Measurements from ENCODE around the gene PTPRG.

PTPRG gene

DNA sequence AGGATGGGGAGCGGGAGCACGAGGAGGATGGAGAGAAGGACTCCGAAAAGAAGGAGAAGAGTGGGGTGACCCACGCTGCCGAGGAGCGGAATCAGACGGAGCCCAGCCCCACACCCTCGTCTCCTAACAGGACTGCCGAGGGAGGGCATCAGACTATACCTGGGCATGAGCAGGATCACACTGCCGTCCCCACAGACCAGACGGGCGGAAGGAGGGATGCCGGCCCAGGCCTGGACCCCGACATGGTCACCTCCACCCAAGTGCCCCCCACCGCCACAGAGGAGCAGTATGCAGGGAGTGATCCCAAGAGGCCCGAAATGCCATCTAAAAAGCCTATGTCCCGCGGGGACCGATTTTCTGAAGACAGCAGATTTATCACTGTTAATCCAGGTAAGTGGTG lies 642.2 kb downstream of the PTPRG start:
- Histone ChIP-seq H3K9me3 (ENCODE audit: control insufficient read depth, low read length) (no peaks in the 10 kb centered on the region), H3K4me1 (ENCODE audit: control insufficient read depth, insufficient read depth, low read length, poor library complexity, severe bottlenecking) (no peaks in the 10 kb centered on the region), H3K4me3 (ENCODE audit: insufficient read depth, low read depth, low read length, poor library complexity, severe bottlenecking) (no peak overlapping the region), H3K36me3 (ENCODE audit: control insufficient read depth, insufficient read depth, low read length) (no peaks in the 10 kb centered on the region), H3K27me3 (replicated peaks; ENCODE audit: control insufficient read depth, insufficient read depth, low read length, poor library complexity, severe bottlenecking) (no peaks in the 10 kb centered on the region), H3K27ac (ENCODE audit: insufficient read depth, low read length, poor library complexity, severe bottlenecking) (no peak overlapping the region)
- DNase-seq: no peak

DNA sequence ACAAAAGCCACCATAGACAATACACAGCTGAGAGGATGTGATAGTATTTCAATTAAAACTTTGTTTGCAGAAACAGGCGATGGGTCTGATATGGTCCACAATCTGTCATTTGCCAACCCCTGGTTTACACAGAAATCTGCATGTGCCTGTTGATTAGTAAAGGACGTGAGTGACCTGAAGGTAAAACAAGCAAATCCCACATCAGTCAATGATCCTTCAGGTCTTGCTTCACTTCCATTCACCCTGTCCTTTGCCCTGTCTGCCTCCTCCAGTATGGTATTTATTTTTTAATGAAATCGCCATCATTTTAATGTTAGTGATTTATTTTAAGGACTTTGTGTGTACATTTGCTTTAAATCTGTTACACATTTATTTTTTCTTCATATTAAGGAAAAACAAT lies 645.8 kb downstream of the PTPRG start:
- Histone ChIP-seq H3K27me3 (replicated peaks; ENCODE audit: control insufficient read depth, insufficient read depth, low read length, poor library complexity, severe bottlenecking) (no peaks in the 10 kb centered on the region), H3K4me3 (ENCODE audit: insufficient read depth, low read depth, low read length, poor library complexity, severe bottlenecking) (no peak overlapping the region), H3K36me3 (ENCODE audit: control insufficient read depth, insufficient read depth, low read length) (no peaks in the 10 kb centered on the region), H3K27ac (ENCODE audit: insufficient read depth, low read length, poor library complexity, severe bottlenecking) (no peak overlapping the region), H3K9me3 (ENCODE audit: control insufficient read depth, low read length) (no peaks in the 10 kb centered on the region), H3K4me1 (ENCODE audit: control insufficient read depth, insufficient read depth, low read length, poor library complexity, severe bottlenecking) (no peaks in the 10 kb centered on the region)
- no peak for DNase-seq

DNA sequence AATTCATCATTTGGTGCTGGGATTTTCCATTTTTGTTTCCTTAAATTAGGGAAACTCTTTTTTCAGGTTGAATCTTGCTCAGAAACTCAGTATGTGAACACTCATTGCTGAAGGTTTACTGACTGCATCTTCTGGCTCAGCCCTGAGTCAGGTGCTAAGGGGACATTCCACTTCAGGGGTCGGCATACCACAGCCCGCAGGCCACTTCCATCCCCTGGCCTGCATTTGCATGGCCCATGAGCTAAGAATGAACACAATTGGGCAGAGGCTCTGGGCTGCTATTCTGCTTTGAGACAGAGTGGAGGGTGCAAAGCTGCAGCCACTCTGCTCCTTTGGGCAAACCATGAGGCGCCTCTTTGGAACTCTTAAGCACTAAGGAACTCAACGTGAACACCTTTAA lies 647.0 kb downstream of the PTPRG start:
- Histone ChIP-seq H3K27ac (ENCODE audit: insufficient read depth, low read length, poor library complexity, severe bottlenecking) (no peak overlapping the region), H3K27me3 (replicated peaks; ENCODE audit: control insufficient read depth, insufficient read depth, low read length, poor library complexity, severe bottlenecking) (no peaks in the 10 kb centered on the region), H3K36me3 (ENCODE audit: control insufficient read depth, insufficient read depth, low read length) (no peaks in the 10 kb centered on the region), H3K4me3 (ENCODE audit: insufficient read depth, low read depth, low read length, poor library complexity, severe bottlenecking) (no peak overlapping the region), H3K4me1 (ENCODE audit: control insufficient read depth, insufficient read depth, low read length, poor library complexity, severe bottlenecking) (no peaks in the 10 kb centered on the region), H3K9me3 (ENCODE audit: control insufficient read depth, low read length) (no peaks in the 10 kb centered on the region)
- DNase-seq: no peak

DNA sequence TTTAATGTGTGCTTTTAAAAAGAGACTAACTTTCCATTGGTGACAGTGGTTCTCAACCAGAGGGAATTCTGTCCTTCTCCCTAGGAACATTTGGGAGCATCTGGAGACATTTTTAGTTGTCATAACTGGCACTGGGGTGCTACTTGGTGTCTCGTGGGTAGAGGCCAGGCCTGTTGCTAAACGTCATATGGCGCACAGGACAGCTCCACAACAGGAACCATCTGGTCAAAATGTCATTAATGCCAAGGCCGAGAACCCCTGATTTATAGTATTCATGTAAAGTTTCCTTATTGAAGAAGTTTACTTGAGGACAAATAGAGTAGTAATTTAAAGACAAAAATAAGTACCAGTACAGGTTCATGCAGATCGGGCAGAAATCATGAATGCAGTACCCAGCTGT lies 647.7 kb downstream of the PTPRG start:
- no peaks in the 10 kb centered on the region for H3K27me3 ChIP-seq (replicated peaks; ENCODE audit: control insufficient read depth, insufficient read depth, low read length, poor library complexity, severe bottlenecking)

DNA sequence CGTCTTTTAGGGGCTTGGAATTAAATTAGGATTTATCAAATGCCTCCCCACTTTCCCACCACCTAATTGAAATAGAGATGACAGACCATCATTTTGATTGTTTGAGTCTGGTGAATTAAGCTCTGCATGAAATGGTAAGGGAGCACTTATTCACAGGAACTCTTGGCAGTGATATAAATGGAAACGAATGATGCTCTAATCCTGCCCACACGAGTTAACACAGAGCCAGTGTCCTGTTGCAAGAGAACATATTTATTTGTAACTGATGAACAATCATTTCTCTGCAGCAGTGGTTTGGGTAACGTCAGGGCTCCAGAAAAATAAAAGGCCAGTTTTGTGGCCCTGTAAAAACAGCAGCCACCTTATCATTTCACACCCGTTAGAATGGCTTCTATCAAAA lies 648.6 kb downstream of the PTPRG start:
- Histone ChIP-seq H3K36me3 (ENCODE audit: control insufficient read depth, insufficient read depth, low read length) (no peaks in the 10 kb centered on the region), H3K27ac (ENCODE audit: insufficient read depth, low read length, poor library complexity, severe bottlenecking) (no peak overlapping the region), H3K4me3 (ENCODE audit: insufficient read depth, low read depth, low read length, poor library complexity, severe bottlenecking) (no peak overlapping the region), H3K4me1 (ENCODE audit: control insufficient read depth, insufficient read depth, low read length, poor library complexity, severe bottlenecking) (no peaks in the 10 kb centered on the region), H3K27me3 (replicated peaks; ENCODE audit: control insufficient read depth, insufficient read depth, low read length, poor library complexity, severe bottlenecking) (no peaks in the 10 kb centered on the region), H3K9me3 (ENCODE audit: control insufficient read depth, low read length) (no peaks in the 10 kb centered on the region)
- no peak for DNase-seq

More for the DNA sequence above, 647.7 kb downstream of the PTPRG start:
- DNase-seq: no peak
- no peak overlapping the region for H3K27ac ChIP-seq (ENCODE audit: insufficient read depth, low read length, poor library complexity, severe bottlenecking)
- H3K4me1 ChIP-seq (ENCODE audit: control insufficient read depth, insufficient read depth, low read length, poor library complexity, severe bottlenecking): no peaks in the 10 kb centered on the region
- H3K9me3 ChIP-seq (ENCODE audit: control insufficient read depth, low read length): no peaks in the 10 kb centered on the region
- H3K36me3 ChIP-seq (ENCODE audit: control insufficient read depth, insufficient read depth, low read length): no peaks in the 10 kb centered on the region
- H3K4me3 ChIP-seq (ENCODE audit: insufficient read depth, low read depth, low read length, poor library complexity, severe bottlenecking): no peak overlapping the region

DNA sequence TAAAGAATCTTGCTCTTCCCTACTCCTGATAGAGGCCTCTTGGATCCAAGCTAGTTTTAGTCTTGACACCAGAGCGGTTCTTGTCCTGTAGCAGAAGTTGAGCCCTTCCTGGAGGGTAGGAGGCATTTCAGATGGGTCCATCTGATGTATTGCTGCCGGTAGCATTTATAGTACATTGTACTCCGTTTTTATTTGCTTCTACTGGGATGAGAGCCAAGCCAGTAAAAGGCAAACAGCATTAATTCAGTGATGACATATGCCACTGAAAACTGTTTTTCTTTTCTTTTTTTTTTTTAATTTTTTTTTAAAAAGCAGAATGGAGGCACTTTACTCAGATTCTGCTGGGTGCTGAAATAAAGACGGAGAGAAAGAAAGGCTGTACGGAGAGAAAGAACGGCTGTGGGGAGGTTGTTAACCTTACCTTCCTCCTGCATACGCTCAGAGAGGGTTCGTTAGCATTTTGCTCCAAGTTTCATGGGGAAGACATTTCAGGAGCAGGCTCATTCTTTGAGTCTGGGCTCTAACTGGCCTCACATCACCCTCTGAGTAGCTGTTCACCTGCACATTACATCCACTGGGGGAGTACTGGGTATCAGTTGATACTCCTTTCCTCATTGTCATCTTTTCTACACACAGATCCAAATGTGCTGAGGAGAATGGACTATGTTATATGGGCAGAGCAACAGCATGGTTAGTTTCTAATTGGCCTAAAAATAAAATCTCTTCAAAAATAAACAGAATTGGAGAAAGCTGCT lies 650.5 kb downstream of the PTPRG start:
- Histone ChIP-seq H3K27me3 (replicated peaks; ENCODE audit: control insufficient read depth, insufficient read depth, low read length, poor library complexity, severe bottlenecking) (no peaks in the 10 kb centered on the region), H3K9me3 (ENCODE audit: control insufficient read depth, low read length) (no peaks in the 10 kb centered on the region), H3K36me3 (ENCODE audit: control insufficient read depth, insufficient read depth, low read length) (no peaks in the 10 kb centered on the region), H3K4me3 (ENCODE audit: insufficient read depth, low read depth, low read length, poor library complexity, severe bottlenecking) (no peak overlapping the region), H3K4me1 (ENCODE audit: control insufficient read depth, insufficient read depth, low read length, poor library complexity, severe bottlenecking) (no peaks in the 10 kb centered on the region), H3K27ac (ENCODE audit: insufficient read depth, low read length, poor library complexity, severe bottlenecking) (no peak overlapping the region)
- no peak for DNase-seq

DNA sequence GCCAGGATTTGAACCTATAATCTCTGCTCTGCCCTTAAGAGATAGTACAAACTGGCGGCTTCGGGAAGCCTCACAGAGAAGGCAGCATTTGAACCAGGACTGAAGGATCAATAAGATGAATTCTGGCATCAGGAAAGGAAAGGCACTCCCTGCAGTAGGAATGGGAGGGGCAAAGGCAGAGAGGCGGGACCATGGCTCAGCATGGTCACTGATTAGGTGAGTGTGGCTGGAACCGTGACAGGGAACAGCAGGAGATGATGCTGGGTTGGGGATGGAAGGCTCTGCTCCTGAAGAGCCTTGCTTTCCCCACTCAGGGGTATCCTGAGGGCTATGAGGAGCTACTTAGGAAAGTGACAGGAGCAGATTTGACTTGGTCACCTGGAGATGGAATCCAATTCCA lies 653.5 kb downstream of the PTPRG start:
- DNase-seq: no peak
- no peak overlapping the region for H3K27ac ChIP-seq (ENCODE audit: insufficient read depth, low read length, poor library complexity, severe bottlenecking)
- H3K4me3 ChIP-seq (ENCODE audit: insufficient read depth, low read depth, low read length, poor library complexity, severe bottlenecking): no peak overlapping the region
- H3K9me3 ChIP-seq (ENCODE audit: control insufficient read depth, low read length): no peaks in the 10 kb centered on the region
- H3K27me3 ChIP-seq (replicated peaks; ENCODE audit: control insufficient read depth, insufficient read depth, low read length, poor library complexity, severe bottlenecking): no peaks in the 10 kb centered on the region
- H3K4me1 ChIP-seq (ENCODE audit: control insufficient read depth, insufficient read depth, low read length, poor library complexity, severe bottlenecking): no peaks in the 10 kb centered on the region
- no peaks in the 10 kb centered on the region for H3K36me3 ChIP-seq (ENCODE audit: control insufficient read depth, insufficient read depth, low read length)

DNA sequence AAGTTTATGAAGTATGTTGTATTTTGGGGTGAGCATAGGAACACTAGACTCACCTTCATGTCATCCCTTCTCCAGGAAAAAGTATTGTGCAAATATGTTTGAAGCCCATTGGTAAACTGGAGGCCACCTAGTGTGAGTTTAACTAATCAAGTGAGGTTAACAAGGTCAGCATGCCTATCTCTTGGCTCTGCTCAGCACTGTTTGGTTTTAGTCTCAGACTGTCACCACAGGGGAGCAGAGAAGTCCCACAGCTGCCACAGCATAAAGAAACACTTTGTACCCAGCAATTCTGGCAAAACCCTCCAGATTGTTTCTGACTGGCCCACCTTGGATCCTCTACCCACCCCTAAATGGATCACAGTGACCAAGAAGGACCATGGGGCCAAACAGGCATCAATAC lies 659.2 kb downstream of the PTPRG start:
- no peak overlapping the region for H3K27ac ChIP-seq (ENCODE audit: insufficient read depth, low read length, poor library complexity, severe bottlenecking)
- H3K4me1 ChIP-seq (ENCODE audit: control insufficient read depth, insufficient read depth, low read length, poor library complexity, severe bottlenecking): no peaks in the 10 kb centered on the region
- no peaks in the 10 kb centered on the region for H3K27me3 ChIP-seq (replicated peaks; ENCODE audit: control insufficient read depth, insufficient read depth, low read length, poor library complexity, severe bottlenecking)
- DNase-seq: no peak
- no peaks in the 10 kb centered on the region for H3K9me3 ChIP-seq (ENCODE audit: control insufficient read depth, low read length)
- no peak overlapping the region for H3K4me3 ChIP-seq (ENCODE audit: insufficient read depth, low read depth, low read length, poor library complexity, severe bottlenecking)
- no peaks in the 10 kb centered on the region for H3K36me3 ChIP-seq (ENCODE audit: control insufficient read depth, insufficient read depth, low read length)

DNA sequence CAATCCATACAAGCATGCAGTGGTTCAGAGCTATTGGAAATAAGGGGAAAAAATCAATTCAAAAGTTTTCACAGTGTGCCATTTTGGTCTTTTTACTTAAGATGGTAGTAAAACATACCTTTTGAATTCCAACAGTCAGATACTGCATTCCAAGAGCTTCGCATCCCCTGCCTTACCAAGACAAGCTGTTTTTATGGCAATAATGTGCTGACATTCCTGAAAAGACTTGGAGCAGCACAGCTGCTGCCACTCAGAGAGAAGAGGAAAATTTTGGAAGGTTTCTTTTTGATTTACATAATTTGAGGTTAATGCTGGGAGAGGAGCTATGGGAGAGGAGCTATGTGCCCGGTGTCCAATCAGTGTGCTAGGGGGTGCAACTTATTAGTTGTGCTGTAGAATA lies 663.7 kb downstream of the PTPRG start:
- no peaks in the 10 kb centered on the region for H3K9me3 ChIP-seq (ENCODE audit: control insufficient read depth, low read length)
- no peaks in the 10 kb centered on the region for H3K4me1 ChIP-seq (ENCODE audit: control insufficient read depth, insufficient read depth, low read length, poor library complexity, severe bottlenecking)
- no peak overlapping the region for H3K4me3 ChIP-seq (ENCODE audit: insufficient read depth, low read depth, low read length, poor library complexity, severe bottlenecking)
- no peaks in the 10 kb centered on the region for H3K36me3 ChIP-seq (ENCODE audit: control insufficient read depth, insufficient read depth, low read length)
- no peak overlapping the region for H3K27ac ChIP-seq (ENCODE audit: insufficient read depth, low read length, poor library complexity, severe bottlenecking)
- no peak for DNase-seq
- H3K27me3 ChIP-seq (replicated peaks; ENCODE audit: control insufficient read depth, insufficient read depth, low read length, poor library complexity, severe bottlenecking): no peaks in the 10 kb centered on the region

DNA sequence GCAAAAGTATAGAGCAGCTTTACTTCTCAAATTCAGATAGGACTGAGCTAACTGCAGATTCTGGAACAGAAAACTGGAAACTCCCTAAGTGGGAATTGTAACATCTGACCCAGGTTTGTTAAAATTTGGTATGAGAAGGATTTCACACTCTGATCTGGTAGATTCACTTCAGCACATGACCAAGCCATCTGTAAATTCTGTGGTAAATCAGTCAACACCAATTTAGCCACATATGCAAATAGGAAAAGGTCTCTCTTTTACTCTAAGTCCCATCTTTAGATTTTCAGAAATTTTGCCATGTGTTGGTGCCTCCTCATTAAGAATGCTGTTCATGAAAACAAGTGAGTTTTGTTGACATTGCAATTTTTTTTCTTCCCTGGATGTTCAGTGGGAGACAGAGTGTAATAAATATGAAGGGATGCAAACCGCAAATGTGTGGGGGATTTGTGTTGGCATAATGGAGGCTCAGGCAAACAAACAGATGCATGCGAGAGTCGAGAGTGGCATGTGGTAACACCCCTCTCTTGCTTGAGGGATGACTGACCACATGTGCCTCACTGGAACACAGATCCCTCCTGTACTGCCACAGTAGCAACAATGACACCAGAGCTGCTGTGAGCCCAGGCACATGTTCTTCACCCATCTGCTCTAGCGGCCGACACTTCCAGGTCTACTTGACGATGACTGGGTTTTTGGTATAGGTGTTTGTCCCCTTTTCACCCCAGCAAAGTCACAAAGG lies 665.4 kb downstream of the PTPRG start:
- Histone ChIP-seq H3K27me3 (replicated peaks; ENCODE audit: control insufficient read depth, insufficient read depth, low read length, poor library complexity, severe bottlenecking) (no peaks in the 10 kb centered on the region), H3K4me3 (ENCODE audit: insufficient read depth, low read depth, low read length, poor library complexity, severe bottlenecking) (no peak overlapping the region), H3K9me3 (ENCODE audit: control insufficient read depth, low read length) (no peaks in the 10 kb centered on the region), H3K4me1 (ENCODE audit: control insufficient read depth, insufficient read depth, low read length, poor library complexity, severe bottlenecking) (no peaks in the 10 kb centered on the region), H3K27ac (ENCODE audit: insufficient read depth, low read length, poor library complexity, severe bottlenecking) (no peak overlapping the region), H3K36me3 (ENCODE audit: control insufficient read depth, insufficient read depth, low read length) (no peaks in the 10 kb centered on the region)
- no peak for DNase-seq
